WI38 (cell line): Measurements from ENCODE around the gene CCDC192.

Experiments used
- H3K4me3 ChIP-seq: 2 replicates; pipeline ENCODE4 v1.5.1; 2011; ENCODE audit warnings: low read depth, mild to moderate bottlenecking, control low read depth, low read length
- CTCF ChIP-seq: IDR thresholded peaks from 2 replicates; pipeline ENCODE4 v1.5.1; 2012; ENCODE audit warnings: low read depth, mild to moderate bottlenecking, control low read depth, low read length

CCDC192 gene

GRCh38 chr5:127872494-127872893 is 169.3 kb downstream of the CCDC192 start:
- TF ChIP-seq CTCF = no peak
- H3K4me3 ChIP-seq = no peak overlapping the region

- peak; percentile 26; the same call in 1 of the 2 replicates for TF ChIP-seq CTCF
- H3K4me3 ChIP-seq = no peak overlapping the region
Measured at GRCh38 chr5:127875235-127876021, 172.2 kb downstream of the CCDC192 start.

- TF ChIP-seq CTCF = no peak
- no peak overlapping the region for H3K4me3 ChIP-seq
Measured at GRCh38 chr5:127876384-127876783, 173.2 kb downstream of the CCDC192 start.

- TF ChIP-seq CTCF = peak; percentile 60
- H3K4me3 ChIP-seq = no peak overlapping the region
Measured at GRCh38 chr5:127878174-127878750, 175.1 kb downstream of the CCDC192 start.

- no peak overlapping the region for H3K4me3 ChIP-seq
- TF ChIP-seq CTCF = no peak
Measured at GRCh38 chr5:127884416-127884815, 181.2 kb downstream of the CCDC192 start.

- TF ChIP-seq CTCF = no peak
- H3K4me3 ChIP-seq = no peak overlapping the region
Measured at GRCh38 chr5:127885176-127885575, 182.0 kb downstream of the CCDC192 start.

GRCh38 chr5:127886081-127886480 is 182.9 kb downstream of the CCDC192 start:
- TF ChIP-seq CTCF = no peak
- H3K4me3 ChIP-seq = no peak overlapping the region
